HepG2 (cell line): Measurements from ENCODE around the gene RBBP6. TPM values are rescaled to one million over a fixed set of nuclear protein-coding genes. Genes with fewer than 3 reads are reported as not detected.

Experiments
- HDAC2 ChIP-seq: sonication (generic); formaldehyde crosslinking; IDR thresholded peaks from 2 replicates; pipeline ENCODE4 v1.4.0; 2020; ENCODE audit warnings: missing genetic modification reagents
- MED13 ChIP-seq: sonication (generic); formaldehyde crosslinking; IDR thresholded peaks from 2 replicates; pipeline ENCODE4 v1.5.0; 2020; ENCODE audit warnings: missing genetic modification reagents
- MIER3 ChIP-seq: IDR thresholded peaks from 2 replicates; pipeline ENCODE4 v1.6.1; 2016; ENCODE audit warnings: missing compliant biosample characterization, borderline replicate concordance
- PAX8 ChIP-seq: sonication (generic); formaldehyde crosslinking; IDR thresholded peaks from 2 replicates; pipeline ENCODE4 v1.8.0; 2022; ENCODE audit warnings: mild to moderate bottlenecking, missing genetic modification reagents, borderline replicate concordance
- PHF20 ChIP-seq: sonication (generic); formaldehyde crosslinking; IDR thresholded peaks from 2 replicates; pipeline ENCODE4 v1.5.0; 2020; ENCODE audit warnings: mild to moderate bottlenecking, missing genetic modification reagents
- RORA ChIP-seq: sonication (generic); formaldehyde crosslinking; IDR thresholded peaks from 2 replicates; pipeline ENCODE4 v1.5.0; 2020; ENCODE audit warnings: mild to moderate bottlenecking, missing genetic modification reagents, moderate library complexity
- SAFB2 ChIP-seq: sonication (generic); formaldehyde crosslinking; IDR thresholded peaks from 2 replicates; pipeline ENCODE4 v1.5.1; 2020; ENCODE audit warnings: missing genetic modification reagents, low read depth, mild to moderate bottlenecking, borderline replicate concordance
- ZBTB8A ChIP-seq: sonication (generic); formaldehyde crosslinking; IDR thresholded peaks from 2 replicates; pipeline ENCODE4 v1.4.0; 2020; ENCODE audit warnings: mild to moderate bottlenecking, low read depth, missing genetic modification reagents, borderline replicate concordance
- ZFP37 ChIP-seq: sonication (generic); formaldehyde crosslinking; IDR thresholded peaks from 2 replicates; pipeline ENCODE4 v1.4.0; 2020; ENCODE audit warnings: missing genetic modification reagents, borderline replicate concordance
- ZNF124 ChIP-seq: sonication (generic); formaldehyde crosslinking; IDR thresholded peaks from 2 replicates; pipeline ENCODE4 v1.4.0; 2020; ENCODE audit warnings: missing genetic modification reagents
- ZNF263 ChIP-seq: sonication (generic); formaldehyde crosslinking; IDR thresholded peaks from 2 replicates; pipeline ENCODE4 v1.4.0; 2020; ENCODE audit warnings: missing genetic modification reagents
- ZNF329 ChIP-seq: sonication (generic); formaldehyde crosslinking; IDR thresholded peaks from 2 replicates; pipeline ENCODE4 v1.9.0; 2021; ENCODE audit warnings: low read depth, mild to moderate bottlenecking, missing genetic modification reagents
- ZNF496 ChIP-seq: sonication (generic); formaldehyde crosslinking; IDR thresholded peaks from 2 replicates; pipeline ENCODE4 v1.8.1; 2023; ENCODE audit warnings: mild to moderate bottlenecking, moderate library complexity, missing genetic modification reagents; ENCODE audit not compliant: insufficient replicate concordance
- ZNF883 ChIP-seq: sonication (generic); formaldehyde crosslinking; IDR thresholded peaks from 2 replicates; pipeline ENCODE4 v1.5.1; 2020; ENCODE audit warnings: mild to moderate bottlenecking, missing genetic modification reagents; ENCODE audit errors: not compliant biosample characterization
- ZSCAN30 ChIP-seq: sonication (generic); formaldehyde crosslinking; IDR thresholded peaks from 2 replicates; pipeline ENCODE4 v1.5.0; 2020; ENCODE audit warnings: mild to moderate bottlenecking, missing genetic modification reagents
- polyA plus RNA-seq, 8 experiments: library from polyadenylated mRNA; depleted of rRNA in 3 of 8; stranded (reverse) in 7 of 8; unstranded in 1 of 8; fragments of >200 nt; fragmentation: Illumina TruSeq in 4 of 8; extraction: Trizol in 4 of 8; gene quantifications; 2 replicates each; pipeline versions ENCODE4 v1.2.1 to v1.2.3, GENCODE V29; 2011 to 2016; ENCODE audit warnings: low read depth in 4 of 8, missing spikeins in 1 of 8, mixed read lengths in 1 of 8; ENCODE audit not compliant: insufficient read depth in 1 of 8
- total RNA-seq, 5 experiments: library from RNA; depleted of rRNA; stranded (reverse); fragments of >200 nt; fragmentation: Illumina TruSeq; extraction: Trizol; gene quantifications; 2 replicates each; pipeline ENCODE4 v1.2.3, GENCODE V29; 2016; ENCODE audit warnings: low read depth in 1 of 5
- TF ChIP-seq, protein P1 (sequence below): sonication (generic); formaldehyde crosslinking; IDR thresholded peaks from 2 replicates; pipeline ENCODE4 v1.5.0; 2020; ENCODE audit warnings: mild to moderate bottlenecking, low read depth, missing genetic modification reagents, borderline replicate concordance
- TF ChIP-seq, protein P2 (sequence below): sonication (generic); formaldehyde crosslinking; IDR thresholded peaks from 2 replicates; pipeline ENCODE4 v1.5.1; 2020; ENCODE audit warnings: missing genetic modification reagents, mild to moderate bottlenecking, borderline replicate concordance
- TF ChIP-seq, protein P3 (sequence below): sonication (generic); formaldehyde crosslinking; IDR thresholded peaks from 2 replicates; pipeline ENCODE4 v1.4.0; 2020; ENCODE audit warnings: low read depth, missing genetic modification reagents
- TF ChIP-seq, protein P4 (sequence below): sonication (generic); formaldehyde crosslinking; IDR thresholded peaks from 2 replicates; pipeline ENCODE4 v1.5.1; 2020; ENCODE audit warnings: mild to moderate bottlenecking, missing genetic modification reagents, moderate library complexity

The RBBP6 gene
- total and polyA plus RNA-seq, 2 of the 13 experiments (the other 11 are each of a cell fraction or from before 2014, with no cell fraction given): 37.1 to 70.9 TPM

- TF ChIP-seq RORA (CRISPR knock-in tag) (no peak), ZSCAN30 (peak; percentile 34; the same call in 1 of the 2 replicates), ZNF263 (CRISPR knock-in tag) (peak; percentile 10; the same call in 1 of the 2 replicates), SAFB2 (CRISPR knock-in tag) (peak; percentile 54), PHF20 (peak; percentile 34; the same call in 1 of the 2 replicates), ZNF496 (CRISPR knock-in tag) (no peak), ZNF883 (CRISPR knock-in tag) (peak; percentile 93), MIER3 (CRISPR knock-in tag) (no peak), ZNF124 (CRISPR knock-in tag) (no peak; the same call in 1 of the 2 replicates), ZBTB8A (CRISPR knock-in tag) (0 out of 2 replicates have a peak, but pooled peaks have one; percentile 25), ZFP37 (CRISPR knock-in tag) (peak; percentile 16; the same call in 1 of the 2 replicates), HDAC2 (CRISPR knock-in tag) (no peak), MED13 (CRISPR knock-in tag) (0 out of 2 replicates have a peak, but pooled peaks have one; percentile 28), ZNF329 (CRISPR knock-in tag) (no peak), PAX8 (CRISPR knock-in tag) (0 out of 2 replicates have a peak, but pooled peaks have one; percentile 98)
- TF ChIP-seq, protein P1, sequence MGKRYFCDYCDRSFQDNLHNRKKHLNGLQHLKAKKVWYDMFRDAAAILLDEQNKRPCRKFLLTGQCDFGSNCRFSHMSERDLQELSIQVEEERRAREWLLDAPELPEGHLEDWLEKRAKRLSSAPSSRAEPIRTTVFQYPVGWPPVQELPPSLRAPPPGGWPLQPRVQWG (CRISPR knock-in tag): 0 out of 2 replicates have a peak, but pooled peaks have one; percentile 89
- TF ChIP-seq, protein P2, sequence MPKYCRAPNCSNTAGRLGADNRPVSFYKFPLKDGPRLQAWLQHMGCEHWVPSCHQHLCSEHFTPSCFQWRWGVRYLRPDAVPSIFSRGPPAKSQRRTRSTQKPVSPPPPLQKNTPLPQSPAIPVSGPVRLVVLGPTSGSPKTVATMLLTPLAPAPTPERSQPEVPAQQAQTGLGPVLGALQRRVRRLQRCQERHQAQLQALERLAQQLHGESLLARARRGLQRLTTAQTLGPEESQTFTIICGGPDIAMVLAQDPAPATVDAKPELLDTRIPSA: 0 out of 2 replicates have a peak, but pooled peaks have one; percentile 57
- TF ChIP-seq, protein P3, sequence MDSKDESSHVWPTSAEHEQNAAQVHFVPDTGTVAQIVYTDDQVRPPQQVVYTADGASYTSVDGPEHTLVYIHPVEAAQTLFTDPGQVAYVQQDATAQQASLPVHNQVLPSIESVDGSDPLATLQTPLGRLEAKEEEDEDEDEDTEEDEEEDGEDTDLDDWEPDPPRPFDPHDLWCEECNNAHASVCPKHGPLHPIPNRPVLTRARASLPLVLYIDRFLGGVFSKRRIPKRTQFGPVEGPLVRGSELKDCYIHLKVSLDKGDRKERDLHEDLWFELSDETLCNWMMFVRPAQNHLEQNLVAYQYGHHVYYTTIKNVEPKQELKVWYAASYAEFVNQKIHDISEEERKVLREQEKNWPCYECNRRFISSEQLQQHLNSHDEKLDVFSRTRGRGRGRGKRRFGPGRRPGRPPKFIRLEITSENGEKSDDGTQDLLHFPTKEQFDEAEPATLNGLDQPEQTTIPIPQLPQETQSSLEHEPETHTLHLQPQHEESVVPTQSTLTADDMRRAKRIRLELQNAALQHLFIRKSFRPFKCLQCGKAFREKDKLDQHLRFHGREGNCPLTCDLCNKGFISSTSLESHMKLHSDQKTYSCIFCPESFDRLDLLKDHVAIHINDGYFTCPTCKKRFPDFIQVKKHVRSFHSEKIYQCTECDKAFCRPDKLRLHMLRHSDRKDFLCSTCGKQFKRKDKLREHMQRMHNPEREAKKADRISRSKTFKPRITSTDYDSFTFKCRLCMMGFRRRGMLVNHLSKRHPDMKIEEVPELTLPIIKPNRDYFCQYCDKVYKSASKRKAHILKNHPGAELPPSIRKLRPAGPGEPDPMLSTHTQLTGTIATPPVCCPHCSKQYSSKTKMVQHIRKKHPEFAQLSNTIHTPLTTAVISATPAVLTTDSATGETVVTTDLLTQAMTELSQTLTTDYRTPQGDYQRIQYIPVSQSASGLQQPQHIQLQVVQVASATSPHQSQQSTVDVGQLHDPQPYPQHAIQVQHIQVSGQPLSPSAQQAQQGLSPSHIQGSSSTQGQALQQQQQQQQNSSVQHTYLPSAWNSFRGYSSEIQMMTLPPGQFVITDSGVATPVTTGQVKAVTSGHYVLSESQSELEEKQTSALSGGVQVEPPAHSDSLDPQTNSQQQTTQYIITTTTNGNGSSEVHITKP (CRISPR knock-in tag): no peak
- TF ChIP-seq, protein P4, sequence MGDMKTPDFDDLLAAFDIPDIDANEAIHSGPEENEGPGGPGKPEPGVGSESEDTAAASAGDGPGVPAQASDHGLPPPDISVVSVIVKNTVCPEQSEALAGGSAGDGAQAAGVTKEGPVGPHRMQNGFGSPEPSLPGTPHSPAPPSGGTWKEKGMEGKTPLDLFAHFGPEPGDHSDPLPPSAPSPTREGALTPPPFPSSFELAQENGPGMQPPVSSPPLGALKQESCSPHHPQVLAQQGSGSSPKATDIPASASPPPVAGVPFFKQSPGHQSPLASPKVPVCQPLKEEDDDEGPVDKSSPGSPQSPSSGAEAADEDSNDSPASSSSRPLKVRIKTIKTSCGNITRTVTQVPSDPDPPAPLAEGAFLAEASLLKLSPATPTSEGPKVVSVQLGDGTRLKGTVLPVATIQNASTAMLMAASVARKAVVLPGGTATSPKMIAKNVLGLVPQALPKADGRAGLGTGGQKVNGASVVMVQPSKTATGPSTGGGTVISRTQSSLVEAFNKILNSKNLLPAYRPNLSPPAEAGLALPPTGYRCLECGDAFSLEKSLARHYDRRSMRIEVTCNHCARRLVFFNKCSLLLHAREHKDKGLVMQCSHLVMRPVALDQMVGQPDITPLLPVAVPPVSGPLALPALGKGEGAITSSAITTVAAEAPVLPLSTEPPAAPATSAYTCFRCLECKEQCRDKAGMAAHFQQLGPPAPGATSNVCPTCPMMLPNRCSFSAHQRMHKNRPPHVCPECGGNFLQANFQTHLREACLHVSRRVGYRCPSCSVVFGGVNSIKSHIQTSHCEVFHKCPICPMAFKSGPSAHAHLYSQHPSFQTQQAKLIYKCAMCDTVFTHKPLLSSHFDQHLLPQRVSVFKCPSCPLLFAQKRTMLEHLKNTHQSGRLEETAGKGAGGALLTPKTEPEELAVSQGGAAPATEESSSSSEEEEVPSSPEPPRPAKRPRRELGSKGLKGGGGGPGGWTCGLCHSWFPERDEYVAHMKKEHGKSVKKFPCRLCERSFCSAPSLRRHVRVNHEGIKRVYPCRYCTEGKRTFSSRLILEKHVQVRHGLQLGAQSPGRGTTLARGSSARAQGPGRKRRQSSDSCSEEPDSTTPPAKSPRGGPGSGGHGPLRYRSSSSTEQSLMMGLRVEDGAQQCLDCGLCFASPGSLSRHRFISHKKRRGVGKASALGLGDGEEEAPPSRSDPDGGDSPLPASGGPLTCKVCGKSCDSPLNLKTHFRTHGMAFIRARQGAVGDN (CRISPR knock-in tag): peak; percentile 49
Observed at GRCh38 chr16:24539850-24540601, 660 bp downstream of the RBBP6 start (continued).
